Naive thymus-derived CD8-positive, alpha-beta T cell (primary cell): ENCODE data around the gene RGSL1. TPM values are rescaled to one million over a fixed set of nuclear protein-coding genes. Genes with fewer than 3 reads are reported as not detected.

ENCODE experiments used
- ATAC-seq, 2 donors: fragments of 150-1000 bp; cut with Tn5 transposase in 1 of 2; sonication (Bioruptor Pico), chemical (Tn5 transposase) in 1 of 2; 1 replicate in 1 of 2; 2 replicates in 1 of 2; pipeline ENCODE4 v1.10.0; 2021; ENCODE audit warnings: mild to moderate bottlenecking in 2 of 2, moderate library complexity in 2 of 2
- POLR2A ChIA-PET: fragments of 350-600 bp; sonication (Branson Sonifier 250); formaldehyde crosslinking; loops from one replicate; lab custom pipeline; 2021; ENCODE audit warnings: antibody characterized with exemption; lab: Charles Lee
- DNase-seq, 10 donors: peaks; one replicate each; pipeline versions ENCODE4 v3.0.0 to v3.0.0-alpha.2; 2020 to 2022
- H3K27ac Mint-ChIP-seq, 10 donors: one replicate each; pipeline ENCODE4 v1.8.0; 2020 to 2022; ENCODE audit warnings: mild to moderate bottlenecking in 10 of 10, mixed read lengths in 10 of 10, moderate library complexity in 4 of 10, inconsistent platforms in 1 of 10
- H3K27me3 Mint-ChIP-seq, 5 donors: one replicate each; pipeline ENCODE4 v1.8.0; 2021 to 2022; ENCODE audit warnings: mixed read lengths in 5 of 5
- H3K36me3 Mint-ChIP-seq, 3 donors: one replicate each; pipeline ENCODE4 v1.8.0; 2020 to 2022; ENCODE audit warnings: mixed read lengths in 3 of 3, mild to moderate bottlenecking in 2 of 3, inconsistent platforms in 1 of 3
- H3K4me1 Mint-ChIP-seq, 4 donors: one replicate each; pipeline ENCODE4 v1.8.0; 2021 to 2022; ENCODE audit warnings: mixed read lengths in 4 of 4
- H3K4me3 Mint-ChIP-seq, 10 donors: one replicate each; pipeline ENCODE4 v1.8.0; 2020 to 2022; ENCODE audit warnings: mild to moderate bottlenecking in 10 of 10, mixed read lengths in 10 of 10, moderate library complexity in 6 of 10, inconsistent platforms in 1 of 10
- H3K9me3 Mint-ChIP-seq, 9 donors: one replicate each; pipeline ENCODE4 v1.8.0; 2020 to 2022; ENCODE audit warnings: mixed read lengths in 9 of 9, mild to moderate bottlenecking in 3 of 9, inconsistent platforms in 1 of 9, moderate library complexity in 1 of 9
- polyA plus RNA-seq, 3 donors: library from polyadenylated mRNA; unstranded; fragments of 300-500 nt; fragmentation: Illumina TruSeq; gene quantifications; one replicate each; pipeline ENCODE4 v1.2.3, GENCODE V29; 2021
- total RNA-seq, 8 experiments: library from RNA in 2 of 8; stranded (reverse) in 2 of 8; gene quantifications; one replicate each; pipeline ENCODE4 v1.2.3 and lab custom pipeline; 2021 to 2026

The RGSL1 gene
- total and polyA plus RNA-seq, 5 experiments from 2014 or later: not detected

- H3K36me3 Mint-ChIP-seq: peaks cover 0 to 10% (median 0%) of the 10 kb centered on the region in 3 donors
- ATAC-seq: no peak
- peaks cover 0 to 15% (median 3%) of the 10 kb centered on the region in 5 donors for H3K27me3 Mint-ChIP-seq
- no peak overlapping the region for H3K27ac Mint-ChIP-seq
- H3K9me3 Mint-ChIP-seq: no peaks in the 10 kb centered on the region
- peaks cover 0 to 3% (median 0%) of the 10 kb centered on the region in 4 donors for H3K4me1 Mint-ChIP-seq
- H3K4me3 Mint-ChIP-seq: no peak overlapping the region
- POLR2A ChIA-PET: no interaction called here
- DNase-seq: no peak
Measured at GRCh38 chr1:182560392-182560984, 110.5 kb downstream of the RGSL1 start.

- Mint-ChIP-seq H3K36me3 (peaks cover 0 to 10% (median 0%) of the 10 kb centered on the region in 3 donors), H3K4me3 (no peak overlapping the region), H3K9me3 (no peaks in the 10 kb centered on the region), H3K27ac (peak overlapping the region in 1 of 10 donors; percentile 17), H3K4me1 (peaks cover 0 to 3% (median 0%) of the 10 kb centered on the region in 4 donors), H3K27me3 (peaks cover 0 to 15% (median 5%) of the 10 kb centered on the region in 5 donors)
- DNase-seq: no peak
- POLR2A ChIA-PET: no interaction called here
- no peak for ATAC-seq
Measured at GRCh38 chr1:182561456-182561855, 111.5 kb downstream of the RGSL1 start.

- Mint-ChIP-seq H3K27ac (no peak overlapping the region), H3K4me1 (peaks cover 0 to 3% (median 0%) of the 10 kb centered on the region in 4 donors), H3K4me3 (no peak overlapping the region), H3K36me3 (peaks cover 0 to 10% (median 0%) of the 10 kb centered on the region in 3 donors), H3K27me3 (peaks cover 0 to 15% (median 5%) of the 10 kb centered on the region in 5 donors), H3K9me3 (no peaks in the 10 kb centered on the region)
- no peak for DNase-seq
- ATAC-seq: no peak
- POLR2A ChIA-PET: no interaction called here
Measured at GRCh38 chr1:182563095-182563494, 113.1 kb downstream of the RGSL1 start.

GRCh38 chr1:182564406-182565004 is 114.6 kb downstream of the RGSL1 start:
- H3K9me3 Mint-ChIP-seq: no peaks in the 10 kb centered on the region
- ATAC-seq: no peak
- H3K27ac Mint-ChIP-seq: no peak overlapping the region
- POLR2A ChIA-PET: no interaction called here
- no peak overlapping the region for H3K4me3 Mint-ChIP-seq
- H3K36me3 Mint-ChIP-seq: peaks cover 0 to 9% (median 0%) of the 10 kb centered on the region in 3 donors
- DNase-seq: no peak
- peaks cover 0 to 5% (median 3%) of the 10 kb centered on the region in 5 donors for H3K27me3 Mint-ChIP-seq
- H3K4me1 Mint-ChIP-seq: peaks cover 0 to 1% (median 0%) of the 10 kb centered on the region in 4 donors

GRCh38 chr1:182565537-182565936 is 115.6 kb downstream of the RGSL1 start:
- DNase-seq (no peak), ATAC-seq (no peak)
- Mint-ChIP-seq H3K9me3 (no peaks in the 10 kb centered on the region), H3K27me3 (peaks cover 0 to 1% (median 0%) of the 10 kb centered on the region in 5 donors), H3K4me3 (no peak overlapping the region), H3K27ac (no peak overlapping the region), H3K4me1 (no peaks in the 10 kb centered on the region), H3K36me3 (peaks cover 0 to 5% (median 0%) of the 10 kb centered on the region in 3 donors)
- POLR2A ChIA-PET: no interaction called here

- peaks cover 0 to 7% (median 4%) of the 10 kb centered on the region in 3 donors for H3K36me3 Mint-ChIP-seq
- H3K27ac Mint-ChIP-seq: no peak overlapping the region
- ATAC-seq: no peak
- DNase-seq: no peak
- no peaks in the 10 kb centered on the region for H3K9me3 Mint-ChIP-seq
- peaks cover 0 to 3% (median 0%) of the 10 kb centered on the region in 4 donors for H3K4me1 Mint-ChIP-seq
- POLR2A ChIA-PET: no interaction called here
- H3K4me3 Mint-ChIP-seq: no peak overlapping the region
- H3K27me3 Mint-ChIP-seq: peaks cover 0 to 1% (median 0%) of the 10 kb centered on the region in 5 donors
Measured at GRCh38 chr1:182567629-182568028, 117.7 kb downstream of the RGSL1 start.

- POLR2A ChIA-PET: no interaction called here
Measured at GRCh38 chr1:182568647-182569284, 118.8 kb downstream of the RGSL1 start.

GRCh38 chr1:182569939-182570610 is 120.1 kb downstream of the RGSL1 start:
- POLR2A ChIA-PET: no interaction called here
- Mint-ChIP-seq H3K27ac (no peak overlapping the region), H3K27me3 (peaks cover 0 to 1% (median 0%) of the 10 kb centered on the region in 5 donors)

More at GRCh38 chr1:182568647-182569284, 118.8 kb downstream of the RGSL1 start:
- no peak overlapping the region for H3K27ac Mint-ChIP-seq
- no peak for ATAC-seq
- no peaks in the 10 kb centered on the region for H3K9me3 Mint-ChIP-seq
- no peak overlapping the region for H3K4me3 Mint-ChIP-seq
- peaks cover 8 to 16% (median 15%) of the 10 kb centered on the region in 3 donors for H3K36me3 Mint-ChIP-seq
- peaks cover 0 to 1% (median 0%) of the 10 kb centered on the region in 5 donors for H3K27me3 Mint-ChIP-seq
- peaks cover 0 to 3% (median 0%) of the 10 kb centered on the region in 4 donors for H3K4me1 Mint-ChIP-seq
- DNase-seq: no peak

GRCh38 chr1:182570611-182570970 is 120.6 kb downstream of the RGSL1 start:
- DNase-seq (no peak), ATAC-seq (no peak)
- Mint-ChIP-seq H3K9me3 (no peaks in the 10 kb centered on the region), H3K4me3 (no peak overlapping the region), H3K4me1 (peaks cover 0 to 3% (median 0%) of the 10 kb centered on the region in 4 donors), H3K27ac (no peak overlapping the region), H3K36me3 (peaks cover 10 to 34% (median 27%) of the 10 kb centered on the region in 3 donors), H3K27me3 (peaks cover 0 to 1% (median 0%) of the 10 kb centered on the region in 5 donors)
- POLR2A ChIA-PET: no interaction called here

More at GRCh38 chr1:182569939-182570610, 120.1 kb downstream of the RGSL1 start:
- Mint-ChIP-seq H3K4me3 (no peak overlapping the region), H3K36me3 (peaks cover 8 to 28% (median 23%) of the 10 kb centered on the region in 3 donors), H3K4me1 (peaks cover 0 to 3% (median 0%) of the 10 kb centered on the region in 4 donors), H3K9me3 (no peaks in the 10 kb centered on the region)
- no peak for DNase-seq
- ATAC-seq: no peak

GRCh38 chr1:182574156-182574555 is 124.2 kb downstream of the RGSL1 start:
- ATAC-seq (no peak), DNase-seq (no peak)
- H3K36me3 Mint-ChIP-seq: peaks cover 14 to 64% (median 46%) of the 10 kb centered on the region in 3 donors
- no peak overlapping the region for H3K27ac Mint-ChIP-seq
- H3K4me3 Mint-ChIP-seq: no peak overlapping the region
- POLR2A ChIA-PET: no interaction called here
- H3K27me3 Mint-ChIP-seq: no peaks in the 10 kb centered on the region
- H3K9me3 Mint-ChIP-seq: no peaks in the 10 kb centered on the region
- peaks cover 5 to 18% (median 14%) of the 10 kb centered on the region in 4 donors for H3K4me1 Mint-ChIP-seq

GRCh38 chr1:182575540-182576149 is 125.7 kb downstream of the RGSL1 start:
- Mint-ChIP-seq H3K36me3 (peaks cover 26 to 79% (median 55%) of the 10 kb centered on the region in 3 donors), H3K4me3 (no peak overlapping the region), H3K27me3 (no peaks in the 10 kb centered on the region), H3K27ac (no peak overlapping the region), H3K4me1 (peaks cover 13 to 26% (median 19%) of the 10 kb centered on the region in 4 donors), H3K9me3 (no peaks in the 10 kb centered on the region)
- POLR2A ChIA-PET: no interaction called here
- no peak for ATAC-seq
- DNase-seq: no peak

GRCh38 chr1:182580736-182581135 is 130.8 kb downstream of the RGSL1 start:
- Mint-ChIP-seq H3K4me3 (no peak overlapping the region), H3K4me1 (peaks cover 36 to 66% (median 61%) of the 10 kb centered on the region in 4 donors), H3K27me3 (no peaks in the 10 kb centered on the region), H3K27ac (peak overlapping the region in 1 of 10 donors; percentile 41), H3K36me3 (peaks cover 20 to 90% (median 65%) of the 10 kb centered on the region in 3 donors), H3K9me3 (no peaks in the 10 kb centered on the region)
- ATAC-seq (no peak), DNase-seq (no peak)
- POLR2A ChIA-PET: no interaction called here
